ENCODE results near the gene CYP27B1.

GRCh38 chr12:57761391-57761998 is 5.4 kb downstream of the CYP27B1 start:
- TF ChIP-seq POLR2A (IDR thresholded peaks at IDR 0.05) = no peak
- no peak for TF ChIP-seq CTCF (IDR thresholded peaks at IDR 0.05)
